Adrenal gland (tissue), 12 donors: ENCODE data around the gene LEKR1. TPM values are rescaled to one million over a fixed set of nuclear protein-coding genes. Genes with fewer than 3 reads are reported as not detected.
"Not testable (repeated sequence)": the region's sequence is repeated elsewhere in the genome, so short reads cannot be mapped to it uniquely, and the experiment has no call there.

Source experiments
- DNase-seq, 7 donors: peaks; one replicate each; pipeline ENCODE4 v3.0.0-alpha.2; 2019 to 2020
- H3K27ac ChIP-seq, 5 donors: fragments of 200-600 bp; sonication (generic) in 4 of 5; 1 replicate in 3 of 5; 2 replicates in 2 of 5; pipeline versions ENCODE4 v1.5.1 to v1.8.0; 2016 to 2020; ENCODE audit warnings: mild to moderate bottlenecking in 1 of 5
- H3K27me3 ChIP-seq: fragments of 200-600 bp; 2 replicates; pipeline ENCODE4 v1.8.0; 2021
- H3K36me3 ChIP-seq, 2 donors: fragments of 200-600 bp; replicated peaks in 1 of 2; 1 replicate in 1 of 2; 2 replicates in 1 of 2; pipeline versions ENCODE4 v1.5.1 to v1.8.0; 2018 to 2022
- H3K4me1 ChIP-seq, 2 donors: fragments of 200-600 bp; replicated peaks in 1 of 2; 1 replicate in 1 of 2; 2 replicates in 1 of 2; pipeline versions ENCODE4 v1.5.1 to v1.8.0; 2018 to 2021
- H3K4me3 ChIP-seq, 4 donors: fragments of 200-600 bp; sonication (generic) in 3 of 4; one replicate each; pipeline ENCODE4 v1.5.1; 2016 to 2018
- H3K9me3 ChIP-seq, 3 donors: fragments of 200-600 bp; sonication (generic) in 1 of 3; replicated peaks in 1 of 3; 1 replicate in 2 of 3; 2 replicates in 1 of 3; pipeline versions ENCODE4 v1.5.1 to v1.8.0; 2016 to 2021
- POLR2A ChIP-seq, 2 donors: fragments of 450-650 bp; IDR thresholded peaks; one replicate each; pipeline ENCODE4 v1.6.1; 2017; ENCODE audit warnings: antibody characterized with exemption in 2 of 2, mild to moderate bottlenecking in 2 of 2, moderate library complexity in 1 of 2
- WGBS, 4 donors: extraction: QIAGEN DNeasy Blood & Tissue Kit in 2 of 4; methylation state at CpG; one replicate each; pipeline versions ENCODE4 v1.1.5 to v1.1.7; 2013 to 2017; 5-methylcytosine and 5-hydroxymethylcytosine counted together
- intact Hi-C, 2 donors: fragments of 100-400 bp; cut with DNase I; formaldehyde crosslinking; loops; one replicate each; pipeline versions ENCODE4 v1.14.1 to v1.15.0; 2022 to 2023
- polyA plus RNA-seq, 3 donors: library from polyadenylated mRNA; stranded (reverse); fragments of 200-250 nt in 2 of 3; fragments of 350-450 nt in 1 of 3; fragmentation: Illumina TruSeq in 1 of 3; extraction: RNeasy Lipid Tissue Mini Kit (QIAGEN cat#74804) in 1 of 3; gene quantifications; one replicate each; pipeline ENCODE4 v1.2.3, GENCODE V29; 2013 to 2014
- total RNA-seq, 9 donors: library from RNA; depleted of rRNA in 4 of 9; stranded (reverse); fragments of >200 nt in 4 of 9; fragments of 120-200 nt in 1 of 9; fragmentation: NEBNext Ultra II Directional in 1 of 9; extraction: Animal tissue kit (Norgen Biotek cat#: 25700) in 1 of 9; gene quantifications; one replicate each; pipeline versions ENCODE4 v1.1.0 to v1.2.4, GENCODE V29; 2013 to 2023
- TF ChIP-seq, protein P1 (sequence below), 6 experiments: fragments of 450-650 bp in 4 of 6; fragments of 200-600 bp in 2 of 6; sonication (generic) in 1 of 6; IDR thresholded peaks; 1 replicate in 5 of 6; 2 replicates in 1 of 6; pipeline versions ENCODE4 v1.5.1 to v1.8.0; 2016 to 2021; ENCODE audit warnings: antibody characterized with exemption in 6 of 6, mild to moderate bottlenecking in 2 of 6, moderate library complexity in 1 of 6
- donor health status: healthy with polysubstance abuse.
- donor health status: Bipolar disorder and iron deficiency.
- donor health status: DM: yes; HTN: yes; CAD: no.
- donor health status: DM: no; HTN: no; CAD: no.
- donor health status: DM: no; HTN: no; CAD: no.
- donor health status: DM: yes; HTN: yes; CAD: no.

Gene LEKR1
- total and polyA plus RNA-seq, 12 donors = 0.28 to 2.3 (median 1.5) TPM

DNA sequence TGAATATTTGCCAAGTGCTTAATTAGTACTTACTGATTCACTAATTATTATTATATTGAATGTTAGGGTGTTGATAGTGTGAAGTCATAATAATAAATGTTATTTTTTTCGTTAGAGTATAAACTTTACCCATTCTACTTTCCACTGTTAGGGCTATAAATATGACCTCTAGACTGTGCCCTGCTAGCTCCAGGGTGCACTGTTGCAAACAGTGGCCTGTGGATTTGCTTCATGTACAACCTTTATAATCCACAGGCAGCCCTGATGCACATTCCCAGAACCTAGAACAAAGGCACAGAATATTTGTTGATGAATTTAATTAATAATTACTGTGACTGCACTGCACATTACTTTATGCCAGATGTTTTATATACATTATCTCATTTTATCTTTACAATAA, 28.8 kb upstream of the LEKR1 start:
- WGBS, 4 donors = 76 to 88% (median 80%) methylated on average over 1 of the region's 1 CpG
- DNase-seq = no peak
- Histone ChIP-seq H3K27me3 (no peaks in the 10 kb centered on the region), H3K9me3 (no peaks in the 10 kb centered on the region), H3K4me1 (no peaks in the 10 kb centered on the region), H3K36me3 (no peaks in the 10 kb centered on the region), H3K4me3 (no peak overlapping the region), H3K27ac (no peak overlapping the region)
- intact Hi-C loops = no loop called here
- TF ChIP-seq, protein P1, sequence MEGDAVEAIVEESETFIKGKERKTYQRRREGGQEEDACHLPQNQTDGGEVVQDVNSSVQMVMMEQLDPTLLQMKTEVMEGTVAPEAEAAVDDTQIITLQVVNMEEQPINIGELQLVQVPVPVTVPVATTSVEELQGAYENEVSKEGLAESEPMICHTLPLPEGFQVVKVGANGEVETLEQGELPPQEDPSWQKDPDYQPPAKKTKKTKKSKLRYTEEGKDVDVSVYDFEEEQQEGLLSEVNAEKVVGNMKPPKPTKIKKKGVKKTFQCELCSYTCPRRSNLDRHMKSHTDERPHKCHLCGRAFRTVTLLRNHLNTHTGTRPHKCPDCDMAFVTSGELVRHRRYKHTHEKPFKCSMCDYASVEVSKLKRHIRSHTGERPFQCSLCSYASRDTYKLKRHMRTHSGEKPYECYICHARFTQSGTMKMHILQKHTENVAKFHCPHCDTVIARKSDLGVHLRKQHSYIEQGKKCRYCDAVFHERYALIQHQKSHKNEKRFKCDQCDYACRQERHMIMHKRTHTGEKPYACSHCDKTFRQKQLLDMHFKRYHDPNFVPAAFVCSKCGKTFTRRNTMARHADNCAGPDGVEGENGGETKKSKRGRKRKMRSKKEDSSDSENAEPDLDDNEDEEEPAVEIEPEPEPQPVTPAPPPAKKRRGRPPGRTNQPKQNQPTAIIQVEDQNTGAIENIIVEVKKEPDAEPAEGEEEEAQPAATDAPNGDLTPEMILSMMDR (IDR thresholded peaks at IDR 0.05) = no peak
- TF ChIP-seq POLR2A (IDR thresholded peaks at IDR 0.05) = no peak

DNA sequence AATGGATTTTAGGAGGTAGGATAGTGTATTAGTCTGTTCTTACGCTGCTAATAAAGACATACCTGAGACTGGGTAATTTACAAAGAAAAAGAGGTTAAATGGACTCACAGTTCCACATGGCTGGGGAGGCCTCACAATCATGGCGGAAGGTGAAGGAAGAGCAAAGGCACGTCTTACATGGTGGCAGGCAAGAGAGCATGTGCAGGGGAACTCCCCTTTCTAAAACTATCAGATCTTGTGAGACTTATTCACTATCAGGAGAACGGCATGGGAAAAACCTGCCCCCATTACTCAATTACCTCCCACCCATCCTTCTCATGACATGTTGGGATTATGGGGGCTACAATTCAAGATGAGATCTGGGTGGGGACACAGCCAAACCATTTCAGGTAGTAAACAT, 25.9 kb upstream of the LEKR1 start:
- H3K36me3 ChIP-seq, H3K9me3 ChIP-seq, DNase-seq, intact Hi-C loops, H3K4me1 ChIP-seq, H3K27me3 ChIP-seq, H3K27ac ChIP-seq, H3K4me3 ChIP-seq: not testable (repeated sequence)
- 94 to 98% (median 97%) methylated on average over 4 of the region's 4 CpGs for WGBS, 4 donors

DNA sequence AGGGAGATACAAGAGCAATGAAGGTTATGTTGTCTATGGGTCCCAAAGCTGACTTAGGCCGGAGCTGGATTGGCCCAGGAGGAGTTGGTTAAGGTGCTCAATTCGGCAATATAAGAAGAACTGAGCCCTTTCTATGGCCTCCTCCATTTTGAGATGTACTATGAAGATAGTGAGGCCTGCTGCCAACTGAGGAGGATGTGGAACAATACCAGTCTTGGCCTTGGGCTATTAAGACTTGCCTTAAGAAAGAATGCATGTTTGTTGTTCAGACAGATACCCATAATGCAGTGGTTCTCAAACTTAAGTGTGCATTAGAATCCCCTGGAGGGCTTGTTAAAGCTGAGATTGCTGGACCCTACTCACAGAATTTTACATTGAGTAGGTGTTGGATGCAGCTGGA, 24.4 kb upstream of the LEKR1 start:
- no peak for TF ChIP-seq POLR2A (IDR thresholded peaks at IDR 0.05)
- TF ChIP-seq, protein P1 (IDR thresholded peaks at IDR 0.05) = no peak
- H3K27ac ChIP-seq = no peak overlapping the region
- WGBS, 4 donors = 93 to 100% (median 97%) methylated on average over 2 of the region's 2 CpGs
- H3K36me3 ChIP-seq = no peaks in the 10 kb centered on the region
- H3K4me1 ChIP-seq = no peaks in the 10 kb centered on the region
- intact Hi-C loops = no loop called here
- no peaks in the 10 kb centered on the region for H3K9me3 ChIP-seq
- H3K27me3 ChIP-seq = no peaks in the 10 kb centered on the region
- H3K4me3 ChIP-seq = no peak overlapping the region
- no peak for DNase-seq

DNA sequence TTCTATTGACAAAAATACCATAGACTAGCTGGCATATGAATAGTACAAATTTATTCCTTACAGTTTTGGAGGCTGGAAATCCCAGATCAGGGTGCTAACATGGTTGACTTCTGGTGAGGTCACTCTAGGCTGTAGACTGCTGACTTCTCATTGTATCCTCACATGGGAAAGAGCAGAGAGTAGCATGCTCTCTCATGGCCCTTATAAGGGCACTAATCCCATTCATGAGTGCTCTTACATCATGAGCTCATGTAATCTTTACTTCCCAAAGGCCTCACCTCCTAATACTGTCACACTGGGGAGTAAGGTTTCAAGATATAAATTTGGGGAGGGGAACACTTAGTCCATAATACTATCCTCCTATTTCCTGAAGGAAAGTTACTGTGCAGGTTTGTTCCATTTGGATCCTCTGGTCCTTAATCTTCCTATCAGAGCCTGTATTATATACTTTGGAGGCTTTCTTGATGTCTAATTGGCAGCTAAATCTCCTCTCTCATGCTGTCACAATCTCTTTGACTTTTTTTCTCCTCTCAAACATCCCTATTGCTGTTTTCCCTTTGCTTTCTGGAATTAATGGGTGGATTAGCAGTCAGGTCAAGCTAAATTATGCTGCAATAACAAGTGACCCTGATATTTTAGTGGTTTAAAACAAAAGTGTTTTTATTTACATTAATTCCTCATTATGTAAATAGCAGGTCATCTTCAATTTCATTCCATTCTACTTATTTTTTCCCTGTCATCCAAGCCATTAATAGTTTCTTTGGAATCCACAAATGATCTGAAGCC, 23.1 kb upstream of the LEKR1 start:
- intact Hi-C loops = no loop called here
- TF ChIP-seq, protein P1 (IDR thresholded peaks at IDR 0.05) = no peak
- no peak for TF ChIP-seq POLR2A (IDR thresholded peaks at IDR 0.05)

More for the DNA sequence above, 23.1 kb upstream of the LEKR1 start:
- no peaks in the 10 kb centered on the region for H3K9me3 ChIP-seq
- H3K4me1 ChIP-seq = no peaks in the 10 kb centered on the region
- no peaks in the 10 kb centered on the region for H3K27me3 ChIP-seq
- H3K4me3 ChIP-seq = no peak overlapping the region
- H3K36me3 ChIP-seq = no peaks in the 10 kb centered on the region
- no peak overlapping the region for H3K27ac ChIP-seq
- no peak for DNase-seq
